GM13977 (cell line): Measurements from ENCODE around the gene EXOSC2.

ENCODE experiments used
- DNase-seq: peaks from one replicate; pipeline ENCODE4 v3.0.0; 2012; ENCODE audit warnings: low spot score
- in situ Hi-C: fragments of 300-500 bp; cut with MboI; formaldehyde crosslinking; loops from one replicate; pipeline ENCODE4 v1.12.0; 2022; ENCODE audit warnings: low sequenced_read_pairs, low pct_unique_long_range_greater_than_20kb, mixed read lengths, inconsistent platforms; ENCODE audit not compliant: unreplicated experiment
- TF ChIP-seq, protein P1 (sequence below): IDR thresholded peaks from 2 replicates; pipeline ENCODE4 v1.5.1; 2012; ENCODE audit warnings: mild to moderate bottlenecking, control low read depth; ENCODE audit not compliant: insufficient read depth; ENCODE audit errors: extremely low read depth, missing control alignments

EXOSC2 gene

GRCh38 chr9:130693426-130694191 is at the start of gene EXOSC2:
EXOSC2 (plus strand) TSS chr9:130693780; CDS start chr9:130693792, 12 bp downstream.
- TF ChIP-seq, protein P1, sequence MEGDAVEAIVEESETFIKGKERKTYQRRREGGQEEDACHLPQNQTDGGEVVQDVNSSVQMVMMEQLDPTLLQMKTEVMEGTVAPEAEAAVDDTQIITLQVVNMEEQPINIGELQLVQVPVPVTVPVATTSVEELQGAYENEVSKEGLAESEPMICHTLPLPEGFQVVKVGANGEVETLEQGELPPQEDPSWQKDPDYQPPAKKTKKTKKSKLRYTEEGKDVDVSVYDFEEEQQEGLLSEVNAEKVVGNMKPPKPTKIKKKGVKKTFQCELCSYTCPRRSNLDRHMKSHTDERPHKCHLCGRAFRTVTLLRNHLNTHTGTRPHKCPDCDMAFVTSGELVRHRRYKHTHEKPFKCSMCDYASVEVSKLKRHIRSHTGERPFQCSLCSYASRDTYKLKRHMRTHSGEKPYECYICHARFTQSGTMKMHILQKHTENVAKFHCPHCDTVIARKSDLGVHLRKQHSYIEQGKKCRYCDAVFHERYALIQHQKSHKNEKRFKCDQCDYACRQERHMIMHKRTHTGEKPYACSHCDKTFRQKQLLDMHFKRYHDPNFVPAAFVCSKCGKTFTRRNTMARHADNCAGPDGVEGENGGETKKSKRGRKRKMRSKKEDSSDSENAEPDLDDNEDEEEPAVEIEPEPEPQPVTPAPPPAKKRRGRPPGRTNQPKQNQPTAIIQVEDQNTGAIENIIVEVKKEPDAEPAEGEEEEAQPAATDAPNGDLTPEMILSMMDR: no peak
- in situ Hi-C loops: loop anchor here (10.0 kb wide), 1 partner anchor 251 kb away; no protein-coding TSS in a partner anchor
- peak; percentile 98 for DNase-seq

DNA sequence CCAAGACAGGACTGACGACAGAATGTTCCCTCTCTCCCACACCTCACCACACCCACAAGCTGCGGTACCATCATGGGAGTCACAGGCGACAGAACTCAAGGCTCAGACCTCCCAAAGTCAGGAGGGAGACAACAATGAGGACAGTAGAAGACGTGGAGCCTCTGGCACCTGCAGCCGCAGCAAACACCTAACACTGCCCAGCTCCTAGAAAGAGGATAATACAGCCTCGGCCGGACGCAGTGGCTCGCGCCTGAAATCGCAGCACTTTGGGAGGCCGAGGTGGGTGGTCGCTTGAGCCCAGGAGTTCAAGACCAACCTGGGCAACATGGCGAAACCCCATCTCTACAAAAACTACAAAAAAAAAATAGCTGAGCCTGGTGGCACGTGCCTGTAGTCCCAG is 42.4 kb upstream of the EXOSC2 start:
- no peak for DNase-seq
- in situ Hi-C loops: no loop called here
- TF ChIP-seq, protein P1: no peak

GRCh38 chr9:130651752-130652151 is 41.8 kb upstream of the EXOSC2 start:
- TF ChIP-seq, protein P1: no peak

GRCh38 chr9:130654879-130655278 is 38.7 kb upstream of the EXOSC2 start:
- no peak for DNase-seq
- in situ Hi-C loops: no loop called here
- TF ChIP-seq, protein P1: no peak

More at GRCh38 chr9:130651752-130652151, 41.8 kb upstream of the EXOSC2 start:
- DNase-seq: no peak
- in situ Hi-C loops: no loop called here

GRCh38 chr9:130658893-130659698 is 34.5 kb upstream of the EXOSC2 start:
- in situ Hi-C loops: no loop called here
- TF ChIP-seq, protein P1: no peak
- no peak for DNase-seq

DNA sequence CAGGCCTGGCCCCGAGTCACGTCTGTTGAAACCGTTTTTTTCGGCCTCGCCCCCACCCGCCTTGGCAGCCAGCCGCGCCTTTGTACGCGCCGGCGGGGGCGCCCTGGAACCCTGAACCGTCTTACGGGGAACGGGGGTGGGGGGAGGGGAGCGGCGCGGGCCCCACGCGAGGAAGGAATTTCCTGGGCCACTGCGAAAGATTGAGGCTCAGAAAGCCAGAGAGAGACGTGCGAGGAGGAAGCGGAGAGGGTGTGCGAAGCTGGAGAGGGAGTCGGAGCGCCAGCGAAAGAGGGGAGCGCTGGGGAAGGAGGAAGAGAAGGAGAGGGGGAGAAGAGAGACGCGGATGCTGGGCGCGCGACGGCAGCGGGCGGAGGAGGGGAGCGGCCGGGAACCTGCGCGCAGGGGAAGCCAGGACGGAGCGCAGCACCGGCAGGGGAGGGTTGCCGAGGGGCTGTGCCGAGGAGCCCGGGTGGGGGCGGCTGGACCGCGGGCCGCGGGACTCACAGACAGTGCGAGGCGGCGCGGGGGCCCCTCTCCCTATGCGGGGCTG is 33.8 kb upstream of the EXOSC2 start:
- TF ChIP-seq, protein P1: no peak
- in situ Hi-C loops: no loop called here
- DNase-seq: no peak
